Neural cell (in vitro differentiated cells): ENCODE measurements around the gene ARFGAP1. TPM values are rescaled to one million over a fixed set of nuclear protein-coding genes. Genes with fewer than 3 reads are reported as not detected.

Experiments used
- H2AFZ ChIP-seq: fragments of 200-600, 300-800 bp; sonication (generic), shearing (Covaris generic); 2 replicates; pipeline ENCODE4 v1.6.0; 2014; ENCODE audit warnings: low read depth, mild to moderate bottlenecking, antibody characterized with exemption, low read length, moderate library complexity
- H3F3A ChIP-seq: fragments of 200-600 bp; shearing (Covaris generic); 2 replicates; pipeline ENCODE4 v1.6.1; 2016; ENCODE audit warnings: mild to moderate bottlenecking, moderate library complexity, mixed read lengths, antibody characterized with exemption, low read length; ENCODE audit not compliant: insufficient read depth, poor library complexity, severe bottlenecking
- H3K27ac ChIP-seq: fragments of 200-600, 300-800 bp; sonication (generic), shearing (Covaris generic); 2 replicates; pipeline ENCODE4 v1.5.1; 2014; ENCODE audit warnings: mild to moderate bottlenecking, low read length, moderate library complexity
- H3K27me3 ChIP-seq: fragments of 300-800, 200-600 bp; sonication (generic), shearing (Covaris generic); 2 replicates; pipeline ENCODE4 v1.6.0; 2014; ENCODE audit warnings: mild to moderate bottlenecking, low read depth, low read length, moderate library complexity; ENCODE audit not compliant: insufficient read depth
- H3K36me3 ChIP-seq: fragments of 300-800, 200-600 bp; sonication (generic), shearing (Covaris generic); 2 replicates; pipeline ENCODE4 v1.5.1; 2014; ENCODE audit warnings: mild to moderate bottlenecking, antibody characterized with exemption, low read length, moderate library complexity; ENCODE audit not compliant: insufficient read depth
- H3K4me2 ChIP-seq: fragments of 300-800, 200-600 bp; sonication (generic), shearing (Covaris generic); 2 replicates; pipeline ENCODE4 v1.6.0; 2014; ENCODE audit warnings: mild to moderate bottlenecking, low read length
- H3K4me3 ChIP-seq: fragments of 300-800, 200-600 bp; sonication (generic), shearing (Covaris generic); 2 replicates; pipeline ENCODE4 v1.5.1; 2014; ENCODE audit warnings: mild to moderate bottlenecking, low read length, moderate library complexity
- H3K79me2 ChIP-seq: fragments of 200-600 bp; shearing (Covaris generic); replicated peaks from 2 replicates; pipeline ENCODE4 v1.6.0; 2014; ENCODE audit warnings: mild to moderate bottlenecking, low read length, moderate library complexity; ENCODE audit not compliant: insufficient read depth
- H3K9ac ChIP-seq: fragments of 300-800, 200-600 bp; sonication (generic), shearing (Covaris generic); 2 replicates; pipeline ENCODE4 v1.6.1; 2016; ENCODE audit warnings: mild to moderate bottlenecking, low read length, mixed read lengths
- H3K9me2 ChIP-seq: fragments of 200-600 bp; shearing (Covaris generic); 2 replicates; pipeline ENCODE4 v1.6.1; 2016; ENCODE audit warnings: mild to moderate bottlenecking, low read length, mixed read lengths; ENCODE audit not compliant: insufficient read depth
- H3K9me3 ChIP-seq: fragments of 200-600, 300-800 bp; sonication (generic), shearing (Covaris generic); 2 replicates; pipeline ENCODE4 v1.6.1; 2016; ENCODE audit warnings: mild to moderate bottlenecking, mixed run types, low read length, moderate library complexity, mixed read lengths
- H4K20me1 ChIP-seq: fragments of 200-600 bp; shearing (Covaris generic); 2 replicates; pipeline ENCODE4 v1.6.1; 2016; ENCODE audit warnings: mild to moderate bottlenecking, mixed run types; ENCODE audit not compliant: insufficient read depth
- CTCF ChIP-seq: fragments of 450-650 bp; IDR thresholded peaks from 2 replicates; pipeline ENCODE4 v1.5.1; 2014; ENCODE audit warnings: antibody characterized with exemption, mild to moderate bottlenecking, moderate library complexity; ENCODE audit not compliant: poor library complexity, severe bottlenecking
- EP300 ChIP-seq: fragments of 450-650 bp; conservative IDR thresholded peaks from 2 replicates; pipeline ENCODE4 v1.6.1; 2014; ENCODE audit warnings: antibody characterized with exemption, mild to moderate bottlenecking, moderate library complexity; ENCODE audit not compliant: poor library complexity, severe bottlenecking
- EZH2 ChIP-seq: fragments of 200-600, 300-800 bp; shearing (Covaris generic), sonication (generic); IDR thresholded peaks from 2 replicates; pipeline ENCODE4 v1.6.1; 2014; ENCODE audit warnings: antibody characterized with exemption, low read length, borderline replicate concordance, mild to moderate bottlenecking; ENCODE audit not compliant: insufficient read depth, poor library complexity, severe bottlenecking
- MXI1 ChIP-seq: fragments of 450-650 bp; conservative IDR thresholded peaks from 2 replicates; pipeline ENCODE4 v1.6.1; 2014; ENCODE audit warnings: antibody characterized with exemption, mild to moderate bottlenecking; ENCODE audit not compliant: poor library complexity, severe bottlenecking
- POLR2AphosphoS5 ChIP-seq: IDR thresholded peaks from 2 replicates; pipeline ENCODE4 v1.6.1; 2012
- RAD21 ChIP-seq: fragments of 450-650 bp; conservative IDR thresholded peaks from 2 replicates; pipeline ENCODE4 v1.6.1; 2014; ENCODE audit warnings: antibody characterized with exemption, mild to moderate bottlenecking, moderate library complexity
- REST ChIP-seq: IDR thresholded peaks from 2 replicates; pipeline ENCODE4 v1.6.1; 2012; ENCODE audit warnings: borderline replicate concordance
- SMC3 ChIP-seq: fragments of 450-650 bp; conservative IDR thresholded peaks from 2 replicates; pipeline ENCODE4 v1.6.1; 2014; ENCODE audit warnings: antibody characterized with exemption, mild to moderate bottlenecking, moderate library complexity; ENCODE audit not compliant: poor library complexity
- TAF1 ChIP-seq: IDR thresholded peaks from 2 replicates; pipeline ENCODE4 v1.6.1; 2012; ENCODE audit warnings: low read depth
- polyA plus RNA-seq: library from polyadenylated mRNA; depleted of rRNA; stranded (reverse); fragments of >200 nt; gene quantifications from 2 replicates; pipeline ENCODE4 v1.2.3, GENCODE V29; 2014

Gene ARFGAP1
- polyA plus RNA-seq, 1 donor from 2014 or later, result 70.2 TPM

- H2AFZ ChIP-seq, result no peak overlapping the region
- no peak for TF ChIP-seq EP300
- no peak for TF ChIP-seq EZH2
- TF ChIP-seq RAD21, result no peak
- TF ChIP-seq CTCF, result no peak
- TF ChIP-seq TAF1, result no peak
- TF ChIP-seq MXI1, result no peak
- H3F3A ChIP-seq, result no peaks in the 10 kb centered on the region
- no peaks in the 10 kb centered on the region for H3K9me2 ChIP-seq
- H3K9ac ChIP-seq, result no peak overlapping the region
- H4K20me1 ChIP-seq, result no peaks in the 10 kb centered on the region
- no peaks in the 10 kb centered on the region for H3K9me3 ChIP-seq
- H3K79me2 ChIP-seq, result no peaks in the 10 kb centered on the region
- H3K4me3 ChIP-seq, result no peak overlapping the region
- no peaks in the 10 kb centered on the region for H3K27me3 ChIP-seq
- no peak overlapping the region for H3K4me2 ChIP-seq
- H3K27ac ChIP-seq, result no peak overlapping the region
- no peaks in the 10 kb centered on the region for H3K36me3 ChIP-seq
Observed at GRCh38 chr20:63293456-63293855, 20.8 kb downstream of the ARFGAP1 start.

GRCh38 chr20:63293871-63294535, 21.4 kb downstream of the ARFGAP1 start:
- H3K36me3 ChIP-seq, result no peaks in the 10 kb centered on the region
- H3K9ac ChIP-seq, result no peak overlapping the region
- H4K20me1 ChIP-seq, result no peaks in the 10 kb centered on the region
- H3K9me2 ChIP-seq, result no peaks in the 10 kb centered on the region
- H3F3A ChIP-seq, result no peaks in the 10 kb centered on the region
- no peak overlapping the region for H3K4me2 ChIP-seq
- no peak overlapping the region for H3K4me3 ChIP-seq
- no peak overlapping the region for H2AFZ ChIP-seq
- no peak overlapping the region for H3K27ac ChIP-seq
- TF ChIP-seq POLR2AphosphoS5 (no peak), RAD21 (no peak), REST (no peak), TAF1 (no peak), EP300 (no peak), EZH2 (no peak), CTCF (no peak), SMC3 (no peak), MXI1 (no peak)
- H3K79me2 ChIP-seq, result no peaks in the 10 kb centered on the region
- no peaks in the 10 kb centered on the region for H3K27me3 ChIP-seq
- H3K9me3 ChIP-seq, result no peaks in the 10 kb centered on the region
